Measurements from ENCODE around the gene MAFF. TPM values are rescaled to one million over a fixed set of nuclear protein-coding genes. Genes with fewer than 3 reads are reported as not detected.
A peak's percentile ranks its signal among the peaks of the same experiment; 100 is the strongest.
"Not testable (repeated sequence)": the region's sequence is repeated elsewhere in the genome, so short reads cannot be mapped to it uniquely, and the experiment has no call there.

Gene MAFF
- total and polyA plus RNA-seq, 2 donors: 8.4 to 32.4 TPM

- Histone ChIP-seq H3K36me3 (ENCODE audit: insufficient read depth) (no peaks in the 10 kb centered on the region), H3K4me1 (ENCODE audit: insufficient read depth) (no peaks in the 10 kb centered on the region), H3K4me3 (ENCODE audit: low read depth, low read length) (no peak overlapping the region), H3K27ac (ENCODE audit: low read depth) (peak overlapping the region; percentile 42)
- DNase-seq (ENCODE audit: extremely low spot score): no peak
- WGBS: 55% methylated on average over 16 of the region's 16 CpGs
Measured at GRCh38 chr22:38172832-38173640, 28.8 kb upstream of the MAFF start.

- no peaks in the 10 kb centered on the region for H3K4me1 ChIP-seq (ENCODE audit: insufficient read depth)
- no peak for DNase-seq (ENCODE audit: extremely low spot score)
- H3K27ac ChIP-seq (ENCODE audit: low read depth): no peak overlapping the region
- WGBS: 99% methylated on average over 4 of the region's 4 CpGs
- no peaks in the 10 kb centered on the region for H3K36me3 ChIP-seq (ENCODE audit: insufficient read depth)
- no peak overlapping the region for H3K4me3 ChIP-seq (ENCODE audit: low read depth, low read length)
Measured at GRCh38 chr22:38173641-38173906, 28.2 kb upstream of the MAFF start.

GRCh38 chr22:38174626-38175025 is 27.2 kb upstream of the MAFF start:
- Histone ChIP-seq H3K27ac (ENCODE audit: low read depth) (no peak overlapping the region), H3K4me1 (ENCODE audit: insufficient read depth) (no peaks in the 10 kb centered on the region), H3K4me3 (ENCODE audit: low read depth, low read length) (no peak overlapping the region), H3K36me3 (ENCODE audit: insufficient read depth) (no peaks in the 10 kb centered on the region)
- DNase-seq (ENCODE audit: extremely low spot score): no peak
- 85% methylated on average over 14 of the region's 14 CpGs for WGBS

- WGBS: 89% methylated on average over 17 of the region's 17 CpGs
- no peak for DNase-seq (ENCODE audit: extremely low spot score)
- H3K27ac ChIP-seq (ENCODE audit: low read depth): peak overlapping the region; percentile 68
- H3K4me1 ChIP-seq (ENCODE audit: insufficient read depth): no peaks in the 10 kb centered on the region
- H3K36me3 ChIP-seq (ENCODE audit: insufficient read depth): no peaks in the 10 kb centered on the region
- H3K4me3 ChIP-seq (ENCODE audit: low read depth, low read length): no peak overlapping the region
Measured at GRCh38 chr22:38175206-38176118, 26.3 kb upstream of the MAFF start.

- WGBS: 47% methylated on average over 14 of the region's 14 CpGs
- H3K36me3 ChIP-seq (ENCODE audit: insufficient read depth): no peaks in the 10 kb centered on the region
- no peaks in the 10 kb centered on the region for H3K4me1 ChIP-seq (ENCODE audit: insufficient read depth)
- peak overlapping the region; percentile 68 for H3K27ac ChIP-seq (ENCODE audit: low read depth)
- DNase-seq (ENCODE audit: extremely low spot score): no peak
- H3K4me3 ChIP-seq (ENCODE audit: low read depth, low read length): no peak overlapping the region
Measured at GRCh38 chr22:38176170-38176741, 25.5 kb upstream of the MAFF start.

- H3K4me1 ChIP-seq (ENCODE audit: insufficient read depth): no peaks in the 10 kb centered on the region
- H3K4me3 ChIP-seq (ENCODE audit: low read depth, low read length): no peak overlapping the region
- no peak overlapping the region for H3K27ac ChIP-seq (ENCODE audit: low read depth)
- no peaks in the 10 kb centered on the region for H3K36me3 ChIP-seq (ENCODE audit: insufficient read depth)
- no peak for DNase-seq (ENCODE audit: extremely low spot score)
- 97% methylated on average over 4 of the region's 4 CpGs for WGBS
Measured at GRCh38 chr22:38177044-38177443, 24.8 kb upstream of the MAFF start.

- H3K27ac ChIP-seq (ENCODE audit: low read depth): peak overlapping the region; percentile 72
- not testable (repeated sequence) for DNase-seq (ENCODE audit: extremely low spot score); H3K4me1 ChIP-seq (ENCODE audit: insufficient read depth); H3K4me3 ChIP-seq (ENCODE audit: low read depth, low read length); H3K36me3 ChIP-seq (ENCODE audit: insufficient read depth)
- 82% methylated on average over 9 of the region's 9 CpGs for WGBS
Measured at GRCh38 chr22:38177571-38177925, 24.2 kb upstream of the MAFF start.

GRCh38 chr22:38177926-38178604 is 23.7 kb upstream of the MAFF start:
- Histone ChIP-seq H3K36me3 (ENCODE audit: insufficient read depth) (no peaks in the 10 kb centered on the region), H3K4me3 (ENCODE audit: low read depth, low read length) (no peak overlapping the region), H3K4me1 (ENCODE audit: insufficient read depth) (no peaks in the 10 kb centered on the region), H3K27ac (ENCODE audit: low read depth) (peak overlapping the region; percentile 77)
- 43% methylated on average over 15 of the region's 15 CpGs for WGBS
- DNase-seq (ENCODE audit: extremely low spot score): no peak

- H3K4me1 ChIP-seq (ENCODE audit: insufficient read depth); H3K4me3 ChIP-seq (ENCODE audit: low read depth, low read length); H3K36me3 ChIP-seq (ENCODE audit: insufficient read depth); DNase-seq (ENCODE audit: extremely low spot score): not testable (repeated sequence)
- peak overlapping the region; percentile 77 for H3K27ac ChIP-seq (ENCODE audit: low read depth)
- WGBS: 93% methylated on average over 7 of the region's 7 CpGs
Measured at GRCh38 chr22:38178605-38178937, 23.2 kb upstream of the MAFF start.

- peak overlapping the region; percentile 90 for H3K27ac ChIP-seq (ENCODE audit: low read depth)
- 16% methylated on average over 14 of the region's 14 CpGs for WGBS
- H3K36me3 ChIP-seq (ENCODE audit: insufficient read depth): no peaks in the 10 kb centered on the region
- DNase-seq (ENCODE audit: extremely low spot score): no peak
- no peaks in the 10 kb centered on the region for H3K4me1 ChIP-seq (ENCODE audit: insufficient read depth)
- peak overlapping the region; percentile 46 for H3K4me3 ChIP-seq (ENCODE audit: low read depth, low read length)
Measured at GRCh38 chr22:38180841-38181452, 20.8 kb upstream of the MAFF start.

- DNase-seq (ENCODE audit: extremely low spot score): peak; percentile 95
- Histone ChIP-seq H3K4me1 (ENCODE audit: insufficient read depth) (no peaks in the 10 kb centered on the region), H3K4me3 (ENCODE audit: low read depth, low read length) (peak within 1 kb of the TSS; percentile 46), H3K36me3 (ENCODE audit: insufficient read depth) (no peaks in the 10 kb centered on the region), H3K27ac (ENCODE audit: low read depth) (peak within 1 kb of the TSS; percentile 90)
- under 1% methylated on average over 48 of the region's 48 CpGs for WGBS
Measured at GRCh38 chr22:38181453-38182200, 20.2 kb upstream of the MAFF start, which contains the start of gene PLA2G6. PLA2G6 (minus strand) TSS chr22:38181830; CDS start chr22:38169426, 12,404 bp downstream.

- 72% methylated on average over 7 of the region's 7 CpGs for WGBS
Measured at GRCh38 chr22:38184788-38185187, 17.0 kb upstream of the MAFF start.

More at GRCh38 chr22:38184788-38185187, 17.0 kb upstream of the MAFF start:
- DNase-seq (ENCODE audit: extremely low spot score): no peak
- Histone ChIP-seq H3K4me3 (ENCODE audit: low read depth, low read length) (no peak overlapping the region), H3K4me1 (ENCODE audit: insufficient read depth) (peaks cover 2% of the 10 kb centered on the region), H3K36me3 (ENCODE audit: insufficient read depth) (no peaks in the 10 kb centered on the region), H3K27ac (ENCODE audit: low read depth) (no peak overlapping the region)
